Measurements from ENCODE around the gene LBH. TPM values are rescaled to one million over a fixed set of nuclear protein-coding genes. Genes with fewer than 3 reads are reported as not detected.

The LBH gene
- total and polyA plus RNA-seq, 4 experiments from 2014 or later: 119 to 364 (median 236) TPM

- peaks cover 10 to 19% (median 12%) of the 10 kb centered on the region in 4 donors for H3K4me1 Mint-ChIP-seq
- H3K4me1 ChIP-seq (ENCODE audit: insufficient read depth, low read length): peaks cover 8% of the 10 kb centered on the region
- H3K27ac Mint-ChIP-seq: no peak overlapping the region
- intact Hi-C loops (cut with micrococcal nuclease): loop anchor here (5.0 kb wide), 1 partner anchor 35 kb away; no protein-coding TSS in a partner anchor
- no peak overlapping the region for H3K4me3 ChIP-seq (ENCODE audit: low read length in 2 of 2)
- H3K9me3 Mint-ChIP-seq: no peaks in the 10 kb centered on the region
- DNase-seq: no peak
- H3K36me3 ChIP-seq (ENCODE audit: insufficient read depth, low read length): no peaks in the 10 kb centered on the region
- CTCF ChIA-PET (ENCODE audit: partially characterized antibody): no interaction called here
- H3K4me3 Mint-ChIP-seq: no peak overlapping the region
- no peaks in the 10 kb centered on the region for H3K27me3 ChIP-seq (ENCODE audit: insufficient read depth, low read length)
- no peaks in the 10 kb centered on the region for H3K9me3 ChIP-seq (ENCODE audit: control insufficient read depth in 1 of 2, low read length in 2 of 2)
- POLR2A ChIA-PET (ENCODE audit: partially characterized antibody): interaction anchor here (1.6 kb wide), 1 partner anchor 10 kb away, joined by 5 read pairs; no protein-coding TSS in a partner anchor
- no peak overlapping the region for H3K27ac ChIP-seq (ENCODE audit: low read depth, low read length)
- H3K36me3 Mint-ChIP-seq: no peaks in the 10 kb centered on the region
- H3K27me3 Mint-ChIP-seq: no peaks in the 10 kb centered on the region
Measured at GRCh38 chr2:30282721-30283120, 51.4 kb downstream of the LBH start.

GRCh38 chr2:30283931-30284565 lies 52.7 kb downstream of the LBH start:
- Mint-ChIP-seq H3K27ac (no peak overlapping the region), H3K4me1 (peaks cover 7 to 19% (median 9%) of the 10 kb centered on the region in 4 donors), H3K9me3 (no peaks in the 10 kb centered on the region), H3K27me3 (no peaks in the 10 kb centered on the region), H3K36me3 (no peaks in the 10 kb centered on the region), H3K4me3 (no peak overlapping the region)
- POLR2A ChIA-PET (ENCODE audit: partially characterized antibody): interaction anchor here (1.6 kb wide), 1 partner anchor 11 kb away, joined by 5 read pairs; no protein-coding TSS in a partner anchor
- DNase-seq: no peak
- no peak overlapping the region for H3K27ac ChIP-seq (ENCODE audit: low read depth, low read length)
- no peak overlapping the region for H3K4me3 ChIP-seq (ENCODE audit: low read length in 2 of 2)
- peaks cover 8% of the 10 kb centered on the region for H3K4me1 ChIP-seq (ENCODE audit: insufficient read depth, low read length)
- intact Hi-C loops (cut with micrococcal nuclease): loop anchor here (5.0 kb wide), 1 partner anchor 33 kb away; no protein-coding TSS in a partner anchor
- no peaks in the 10 kb centered on the region for H3K9me3 ChIP-seq (ENCODE audit: control insufficient read depth in 1 of 2, low read length in 2 of 2)
- H3K36me3 ChIP-seq (ENCODE audit: insufficient read depth, low read length): no peaks in the 10 kb centered on the region
- no peaks in the 10 kb centered on the region for H3K27me3 ChIP-seq (ENCODE audit: insufficient read depth, low read length)
- CTCF ChIA-PET (ENCODE audit: partially characterized antibody): interaction anchor here (1.0 to 1.4 kb wide), 2 partner anchors 45 to 50 kb away, joined by 3 to 5 read pairs; no protein-coding TSS in a partner anchor

- Histone ChIP-seq H3K4me3 (ENCODE audit: low read length in 2 of 2) (no peak overlapping the region), H3K27me3 (ENCODE audit: insufficient read depth, low read length) (no peaks in the 10 kb centered on the region), H3K27ac (ENCODE audit: low read depth, low read length) (no peak overlapping the region), H3K9me3 (ENCODE audit: control insufficient read depth in 1 of 2, low read length in 2 of 2) (no peaks in the 10 kb centered on the region), H3K4me1 (ENCODE audit: insufficient read depth, low read length) (peaks cover 8% of the 10 kb centered on the region), H3K36me3 (ENCODE audit: insufficient read depth, low read length) (no peaks in the 10 kb centered on the region)
- POLR2A ChIA-PET (ENCODE audit: partially characterized antibody): no interaction called here
- H3K36me3 Mint-ChIP-seq: no peaks in the 10 kb centered on the region
- H3K4me1 Mint-ChIP-seq: peaks cover 7 to 19% (median 9%) of the 10 kb centered on the region in 4 donors
- H3K9me3 Mint-ChIP-seq: no peaks in the 10 kb centered on the region
- no peak overlapping the region for H3K27ac Mint-ChIP-seq
- intact Hi-C loops (cut with micrococcal nuclease): no loop called here
- DNase-seq: no peak
- H3K4me3 Mint-ChIP-seq: no peak overlapping the region
- no peaks in the 10 kb centered on the region for H3K27me3 Mint-ChIP-seq
- CTCF ChIA-PET (ENCODE audit: partially characterized antibody): interaction anchor here (1.2 kb wide), 1 partner anchor 19 kb away, joined by 3 read pairs; no protein-coding TSS in a partner anchor
Measured at GRCh38 chr2:30285758-30286157, 54.4 kb downstream of the LBH start.

GRCh38 chr2:30287190-30287840 lies 56.0 kb downstream of the LBH start:
- no peaks in the 10 kb centered on the region for H3K9me3 Mint-ChIP-seq
- no peak overlapping the region for H3K4me3 ChIP-seq (ENCODE audit: low read length in 2 of 2)
- CTCF ChIA-PET (ENCODE audit: partially characterized antibody): interaction anchor here (1.3 kb wide), 1 partner anchor 123 kb away, joined by 4 read pairs; no protein-coding TSS in a partner anchor

GRCh38 chr2:30287857-30288513 lies 56.7 kb downstream of the LBH start:
- H3K27ac Mint-ChIP-seq: no peak overlapping the region
- H3K4me1 Mint-ChIP-seq: peaks cover 7 to 19% (median 9%) of the 10 kb centered on the region in 4 donors
- H3K4me3 Mint-ChIP-seq: peak overlapping the region in 1 of 8 donors; percentile 22
- DNase-seq: no peak
- H3K27me3 Mint-ChIP-seq: no peaks in the 10 kb centered on the region
- intact Hi-C loops (cut with micrococcal nuclease): no loop called here
- Histone ChIP-seq H3K4me1 (ENCODE audit: insufficient read depth, low read length) (peaks cover 8% of the 10 kb centered on the region), H3K27ac (ENCODE audit: low read depth, low read length) (no peak overlapping the region), H3K9me3 (ENCODE audit: control insufficient read depth in 1 of 2, low read length in 2 of 2) (no peaks in the 10 kb centered on the region), H3K4me3 (ENCODE audit: low read length in 2 of 2) (no peak overlapping the region), H3K36me3 (ENCODE audit: insufficient read depth, low read length) (no peaks in the 10 kb centered on the region), H3K27me3 (ENCODE audit: insufficient read depth, low read length) (no peaks in the 10 kb centered on the region)
- H3K9me3 Mint-ChIP-seq: no peaks in the 10 kb centered on the region
- ChIA-PET POLR2A (ENCODE audit: partially characterized antibody) (interaction anchor here (1.1 kb wide), 1 partner anchor 12 kb away, joined by 4 read pairs; no protein-coding TSS in a partner anchor), CTCF (ENCODE audit: partially characterized antibody) (interaction anchor here (0.7 to 1.3 kb wide), 2 partner anchors 22 to 124 kb away, joined by 3 to 4 read pairs; no protein-coding TSS in a partner anchor)
- H3K36me3 Mint-ChIP-seq: no peaks in the 10 kb centered on the region

More at GRCh38 chr2:30287190-30287840, 56.0 kb downstream of the LBH start:
- H3K27ac Mint-ChIP-seq: peak overlapping the region in 2 of 7 donors; percentile 2 to 52
- H3K27ac ChIP-seq (ENCODE audit: low read depth, low read length): no peak overlapping the region
- H3K4me1 ChIP-seq (ENCODE audit: insufficient read depth, low read length): peaks cover 8% of the 10 kb centered on the region
- no peaks in the 10 kb centered on the region for H3K36me3 ChIP-seq (ENCODE audit: insufficient read depth, low read length)
- H3K9me3 ChIP-seq (ENCODE audit: control insufficient read depth in 1 of 2, low read length in 2 of 2): no peaks in the 10 kb centered on the region
- DNase-seq: no peak
- no peaks in the 10 kb centered on the region for H3K27me3 ChIP-seq (ENCODE audit: insufficient read depth, low read length)
- H3K4me1 Mint-ChIP-seq: peaks cover 7 to 19% (median 9%) of the 10 kb centered on the region in 4 donors
- intact Hi-C loops (cut with micrococcal nuclease): no loop called here
- no peaks in the 10 kb centered on the region for H3K27me3 Mint-ChIP-seq
- POLR2A ChIA-PET (ENCODE audit: partially characterized antibody): interaction anchor here (1.1 kb wide), 2 partner anchors 13 to 19 kb away, joined by 3 to 4 read pairs; no protein-coding TSS in a partner anchor
- H3K36me3 Mint-ChIP-seq: no peaks in the 10 kb centered on the region
- H3K4me3 Mint-ChIP-seq: no peak overlapping the region

GRCh38 chr2:30288561-30288960 lies 57.2 kb downstream of the LBH start:
- intact Hi-C loops (cut with micrococcal nuclease): no loop called here
- no peaks in the 10 kb centered on the region for H3K9me3 Mint-ChIP-seq
- H3K36me3 Mint-ChIP-seq: no peaks in the 10 kb centered on the region
- H3K27me3 Mint-ChIP-seq: no peaks in the 10 kb centered on the region
- CTCF ChIA-PET (ENCODE audit: partially characterized antibody): interaction anchor here (0.7 kb wide), 1 partner anchor 23 kb away, joined by 3 read pairs; no protein-coding TSS in a partner anchor
- no peaks in the 10 kb centered on the region for H3K27me3 ChIP-seq (ENCODE audit: insufficient read depth, low read length)
- H3K9me3 ChIP-seq (ENCODE audit: control insufficient read depth in 1 of 2, low read length in 2 of 2): no peaks in the 10 kb centered on the region
- H3K36me3 ChIP-seq (ENCODE audit: insufficient read depth, low read length): no peaks in the 10 kb centered on the region
- no peak overlapping the region for H3K4me3 Mint-ChIP-seq
- POLR2A ChIA-PET (ENCODE audit: partially characterized antibody): interaction anchor here (1.9 kb wide), 1 partner anchor 48 kb away, joined by 5 read pairs; no protein-coding TSS in a partner anchor
- no peak overlapping the region for H3K27ac ChIP-seq (ENCODE audit: low read depth, low read length)
- H3K4me3 ChIP-seq (ENCODE audit: low read length in 2 of 2): no peak overlapping the region
- H3K4me1 Mint-ChIP-seq: peaks cover 7 to 19% (median 9%) of the 10 kb centered on the region in 4 donors
- no peak overlapping the region for H3K27ac Mint-ChIP-seq
- no peak for DNase-seq
- H3K4me1 ChIP-seq (ENCODE audit: insufficient read depth, low read length): peaks cover 8% of the 10 kb centered on the region
